ENCODE data around the gene CFD.

DNA sequence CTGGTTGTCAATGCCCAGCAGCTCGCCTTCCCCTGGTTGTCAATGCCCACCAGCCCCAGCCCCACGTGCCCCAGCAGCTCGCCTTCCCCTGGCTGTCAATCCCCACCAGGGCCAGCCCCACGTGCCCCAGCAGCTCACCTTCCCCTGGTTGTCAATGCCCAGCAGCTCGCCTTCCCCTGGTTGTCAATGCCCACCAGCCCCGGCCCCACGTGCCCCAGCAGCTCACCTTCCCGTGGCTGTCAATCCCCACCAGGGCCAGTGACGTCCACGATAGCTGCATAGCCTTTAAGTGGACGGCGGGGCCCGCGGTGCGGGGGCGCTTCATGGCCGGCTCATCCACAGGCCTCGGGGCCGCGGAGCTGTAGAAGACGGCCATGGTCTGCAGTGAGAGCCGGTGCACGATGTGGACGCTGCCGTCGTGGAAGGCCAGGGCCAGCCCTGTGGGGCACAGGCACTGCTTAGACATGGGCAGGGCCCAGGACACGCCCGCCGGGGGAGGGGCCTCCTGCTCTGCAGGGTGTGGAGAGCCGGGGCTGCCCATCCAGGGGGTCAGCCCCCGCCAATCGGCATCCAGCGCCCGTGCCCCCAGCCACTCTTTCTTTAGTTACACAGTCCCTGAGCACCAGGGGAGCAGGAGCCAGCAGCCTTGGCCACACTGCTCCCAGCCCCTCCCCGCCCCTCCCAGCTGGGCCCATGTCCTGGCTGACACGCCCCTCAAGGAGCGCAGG is 20.4 kb downstream of the CFD start:
- no peak for TF ChIP-seq POLR2AphosphoS5 (IDR thresholded peaks at IDR 0.05)
- TF ChIP-seq EZH2 (IDR thresholded peaks at IDR 0.05; ENCODE audit: borderline replicate concordance, insufficient read depth, low read length, poor library complexity, severe bottlenecking) = no peak
- TF ChIP-seq, protein P1, sequence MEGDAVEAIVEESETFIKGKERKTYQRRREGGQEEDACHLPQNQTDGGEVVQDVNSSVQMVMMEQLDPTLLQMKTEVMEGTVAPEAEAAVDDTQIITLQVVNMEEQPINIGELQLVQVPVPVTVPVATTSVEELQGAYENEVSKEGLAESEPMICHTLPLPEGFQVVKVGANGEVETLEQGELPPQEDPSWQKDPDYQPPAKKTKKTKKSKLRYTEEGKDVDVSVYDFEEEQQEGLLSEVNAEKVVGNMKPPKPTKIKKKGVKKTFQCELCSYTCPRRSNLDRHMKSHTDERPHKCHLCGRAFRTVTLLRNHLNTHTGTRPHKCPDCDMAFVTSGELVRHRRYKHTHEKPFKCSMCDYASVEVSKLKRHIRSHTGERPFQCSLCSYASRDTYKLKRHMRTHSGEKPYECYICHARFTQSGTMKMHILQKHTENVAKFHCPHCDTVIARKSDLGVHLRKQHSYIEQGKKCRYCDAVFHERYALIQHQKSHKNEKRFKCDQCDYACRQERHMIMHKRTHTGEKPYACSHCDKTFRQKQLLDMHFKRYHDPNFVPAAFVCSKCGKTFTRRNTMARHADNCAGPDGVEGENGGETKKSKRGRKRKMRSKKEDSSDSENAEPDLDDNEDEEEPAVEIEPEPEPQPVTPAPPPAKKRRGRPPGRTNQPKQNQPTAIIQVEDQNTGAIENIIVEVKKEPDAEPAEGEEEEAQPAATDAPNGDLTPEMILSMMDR (IDR thresholded peaks at IDR 0.05; ENCODE audit: poor library complexity, severe bottlenecking) = no peak
- TF ChIP-seq EP300 (conservative IDR thresholded peaks at IDR 0.05; ENCODE audit: poor library complexity, severe bottlenecking) = no peak
- no peak for TF ChIP-seq TAF1 (IDR thresholded peaks at IDR 0.05; ENCODE audit: low read depth)
- no peak for TF ChIP-seq MXI1 (conservative IDR thresholded peaks at IDR 0.05; ENCODE audit: poor library complexity, severe bottlenecking)
- no peak for TF ChIP-seq RAD21 (conservative IDR thresholded peaks at IDR 0.05)
- no peak for TF ChIP-seq SMC3 (conservative IDR thresholded peaks at IDR 0.05; ENCODE audit: poor library complexity)
- TF ChIP-seq, protein P2, sequence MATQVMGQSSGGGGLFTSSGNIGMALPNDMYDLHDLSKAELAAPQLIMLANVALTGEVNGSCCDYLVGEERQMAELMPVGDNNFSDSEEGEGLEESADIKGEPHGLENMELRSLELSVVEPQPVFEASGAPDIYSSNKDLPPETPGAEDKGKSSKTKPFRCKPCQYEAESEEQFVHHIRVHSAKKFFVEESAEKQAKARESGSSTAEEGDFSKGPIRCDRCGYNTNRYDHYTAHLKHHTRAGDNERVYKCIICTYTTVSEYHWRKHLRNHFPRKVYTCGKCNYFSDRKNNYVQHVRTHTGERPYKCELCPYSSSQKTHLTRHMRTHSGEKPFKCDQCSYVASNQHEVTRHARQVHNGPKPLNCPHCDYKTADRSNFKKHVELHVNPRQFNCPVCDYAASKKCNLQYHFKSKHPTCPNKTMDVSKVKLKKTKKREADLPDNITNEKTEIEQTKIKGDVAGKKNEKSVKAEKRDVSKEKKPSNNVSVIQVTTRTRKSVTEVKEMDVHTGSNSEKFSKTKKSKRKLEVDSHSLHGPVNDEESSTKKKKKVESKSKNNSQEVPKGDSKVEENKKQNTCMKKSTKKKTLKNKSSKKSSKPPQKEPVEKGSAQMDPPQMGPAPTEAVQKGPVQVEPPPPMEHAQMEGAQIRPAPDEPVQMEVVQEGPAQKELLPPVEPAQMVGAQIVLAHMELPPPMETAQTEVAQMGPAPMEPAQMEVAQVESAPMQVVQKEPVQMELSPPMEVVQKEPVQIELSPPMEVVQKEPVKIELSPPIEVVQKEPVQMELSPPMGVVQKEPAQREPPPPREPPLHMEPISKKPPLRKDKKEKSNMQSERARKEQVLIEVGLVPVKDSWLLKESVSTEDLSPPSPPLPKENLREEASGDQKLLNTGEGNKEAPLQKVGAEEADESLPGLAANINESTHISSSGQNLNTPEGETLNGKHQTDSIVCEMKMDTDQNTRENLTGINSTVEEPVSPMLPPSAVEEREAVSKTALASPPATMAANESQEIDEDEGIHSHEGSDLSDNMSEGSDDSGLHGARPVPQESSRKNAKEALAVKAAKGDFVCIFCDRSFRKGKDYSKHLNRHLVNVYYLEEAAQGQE (IDR thresholded peaks at IDR 0.05; ENCODE audit: borderline replicate concordance) = no peak
